NT2/D1 (cell line): Measurements from ENCODE around the gene TMEM63A.

Source experiments
- SUZ12 ChIP-seq: IDR thresholded peaks from 2 replicates; pipeline ENCODE4 v1.6.1; 2011; ENCODE audit not compliant: insufficient read length, insufficient read depth; ENCODE audit errors: extremely low read depth
- YY1 ChIP-seq: IDR thresholded peaks from 2 replicates; pipeline ENCODE4 v1.6.1; 2011; ENCODE audit not compliant: insufficient read length, insufficient read depth
- ZNF274 ChIP-seq: IDR thresholded peaks from 2 replicates; pipeline ENCODE4 v1.6.1; 2011; ENCODE audit warnings: mild to moderate bottlenecking, low read depth, low read length

DNA sequence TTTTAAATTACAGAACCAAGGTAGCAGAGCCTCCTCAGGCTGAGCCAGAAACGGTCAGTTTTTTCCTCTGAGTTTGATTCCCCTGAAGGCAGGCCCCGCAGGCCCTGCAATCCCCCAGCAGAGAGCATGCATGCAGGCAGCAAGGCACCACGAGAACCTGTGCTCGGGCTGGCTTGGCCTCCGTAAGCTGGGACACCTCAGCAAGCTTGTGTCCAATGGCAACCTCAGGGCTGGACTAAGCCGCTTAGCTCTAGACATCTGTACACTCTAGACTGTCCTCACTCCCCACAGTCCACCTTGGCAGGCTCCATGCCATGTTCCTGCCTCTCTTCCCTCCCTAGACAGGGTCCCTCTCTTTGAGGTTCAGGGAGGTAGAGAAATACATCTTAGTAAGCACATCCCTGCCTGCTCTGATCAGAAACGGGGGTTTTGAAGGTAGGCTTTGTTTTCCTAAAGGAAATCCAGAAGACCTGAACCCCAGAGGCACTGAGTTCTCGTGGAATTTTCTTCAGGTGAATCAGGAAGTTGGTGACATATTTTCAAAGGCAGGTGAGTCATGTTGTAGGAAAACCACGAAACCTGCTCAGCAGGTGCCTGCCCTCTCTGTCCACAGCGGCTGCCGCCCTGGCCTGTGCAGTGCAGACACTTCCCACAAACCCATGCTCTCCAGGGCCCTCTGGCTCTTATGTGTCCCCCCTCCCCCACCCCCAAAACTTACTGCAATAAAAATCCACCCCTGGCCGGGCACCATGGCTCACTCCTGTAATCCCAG lies 7.0 kb downstream of the TMEM63A start:
- TF ChIP-seq SUZ12 (no peak), ZNF274 (no peak), YY1 (no peak)
